Stimulated activated CD4-positive, alpha-beta T cell treated with anti-CD3 and anti-CD28 coated beads, Interleukin-2, amount 100 ng/mL, for 4 hours (primary cell): ENCODE results near the gene CYP4F8.
"Not testable (repeated sequence)": the region's sequence is repeated elsewhere in the genome, so short reads cannot be mapped to it uniquely, and the experiment has no call there.

ENCODE experiments used
- DNase-seq: peaks from one replicate; pipeline ENCODE4 v3.0.0-alpha.2; 2020; ENCODE audit warnings: low read depth

Gene CYP4F8

DNA sequence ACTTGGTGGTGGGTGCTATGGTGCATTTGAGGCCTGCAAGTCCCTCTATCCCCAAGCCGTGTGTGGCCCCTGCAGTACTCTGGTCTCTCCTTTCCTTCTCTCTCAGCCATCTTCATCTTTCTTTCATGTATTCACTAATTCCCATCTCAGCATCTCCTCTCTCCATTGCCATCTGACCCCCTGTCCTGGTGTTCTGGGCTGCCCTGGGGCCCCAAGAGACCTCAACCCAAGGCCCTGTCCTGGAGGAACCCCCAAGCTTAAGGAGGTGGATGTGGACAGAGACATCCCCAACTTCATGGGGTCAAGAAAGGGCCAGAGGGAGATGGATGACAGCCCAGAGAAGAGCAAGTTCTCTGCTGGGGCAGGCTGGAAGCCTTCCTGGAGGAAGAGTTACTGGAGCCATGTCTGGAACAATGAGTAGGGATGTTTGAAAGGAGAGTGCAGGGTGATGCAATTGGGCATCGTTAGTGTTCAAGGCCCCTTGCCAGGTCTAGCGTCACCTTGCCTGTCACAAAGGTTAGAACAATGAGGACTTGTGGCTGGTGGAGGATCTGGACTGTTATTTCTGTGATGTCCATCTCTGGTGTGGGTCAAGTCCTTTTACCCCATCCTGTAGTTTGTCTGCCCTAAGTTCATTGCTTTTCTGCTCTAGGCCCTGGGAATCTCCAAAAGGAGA is 29.2 kb downstream of the CYP4F8 start:
- DNase-seq, result no peak

DNA sequence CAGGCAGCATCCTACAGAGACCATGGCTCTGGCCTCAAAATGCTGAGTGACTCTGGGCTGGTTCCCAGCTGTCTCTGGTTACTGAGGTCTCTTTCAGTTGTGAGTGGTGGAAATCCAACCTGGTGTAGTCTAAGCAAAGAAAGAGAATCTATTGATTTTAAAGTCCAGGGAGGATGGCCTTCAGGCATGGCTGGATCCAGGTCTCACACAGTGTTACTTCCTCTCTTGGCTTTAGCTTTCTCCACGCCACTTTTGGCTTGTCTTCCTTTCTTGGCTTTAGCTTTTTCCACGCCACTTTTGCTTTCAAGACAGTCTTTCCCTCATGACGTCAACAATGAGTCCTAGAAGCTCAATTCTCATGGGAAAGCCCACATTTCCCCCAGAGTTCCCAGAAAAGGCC is 29.8 kb downstream of the CYP4F8 start:
- DNase-seq, result no peak

DNA sequence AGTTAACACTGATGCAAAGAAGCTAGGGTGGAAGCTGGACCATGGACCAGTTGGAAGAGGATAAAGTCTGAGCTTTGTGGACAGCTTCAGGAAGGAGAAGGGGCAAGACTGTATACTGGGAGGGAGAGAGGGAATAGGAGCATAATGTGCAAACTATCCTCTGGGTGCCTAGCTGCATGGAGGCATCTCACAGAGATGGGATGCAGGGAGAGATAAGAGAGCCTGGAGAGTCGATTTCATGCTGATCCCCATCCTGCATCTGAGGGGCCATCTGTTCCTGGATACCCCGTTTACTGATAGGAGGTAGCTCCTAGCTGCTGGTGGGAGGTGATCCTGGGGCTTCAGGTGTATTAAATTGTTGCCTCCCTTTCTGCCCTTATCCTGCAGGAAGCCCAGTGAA is 34.5 kb downstream of the CYP4F8 start:
- DNase-seq, result no peak

DNA sequence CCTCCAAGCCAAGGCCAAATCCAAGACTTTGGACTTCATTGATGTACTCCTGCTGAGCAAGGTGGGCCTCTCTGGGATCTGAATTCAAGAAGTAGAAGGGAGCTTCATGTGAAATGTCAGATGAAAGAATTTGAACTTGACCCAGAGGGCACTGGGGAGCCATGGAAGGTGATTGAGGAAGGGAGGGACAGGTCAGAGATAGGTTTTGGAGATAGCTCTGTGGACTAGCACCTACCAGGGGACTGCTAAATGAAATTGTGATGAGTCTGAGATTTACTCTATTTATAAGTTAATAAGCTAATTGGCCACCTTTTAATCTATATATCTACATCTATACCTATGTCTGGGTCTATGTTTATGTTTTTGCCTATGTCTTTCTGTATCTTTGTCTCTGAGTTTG is 35.1 kb downstream of the CYP4F8 start:
- DNase-seq, result not testable (repeated sequence)

DNA sequence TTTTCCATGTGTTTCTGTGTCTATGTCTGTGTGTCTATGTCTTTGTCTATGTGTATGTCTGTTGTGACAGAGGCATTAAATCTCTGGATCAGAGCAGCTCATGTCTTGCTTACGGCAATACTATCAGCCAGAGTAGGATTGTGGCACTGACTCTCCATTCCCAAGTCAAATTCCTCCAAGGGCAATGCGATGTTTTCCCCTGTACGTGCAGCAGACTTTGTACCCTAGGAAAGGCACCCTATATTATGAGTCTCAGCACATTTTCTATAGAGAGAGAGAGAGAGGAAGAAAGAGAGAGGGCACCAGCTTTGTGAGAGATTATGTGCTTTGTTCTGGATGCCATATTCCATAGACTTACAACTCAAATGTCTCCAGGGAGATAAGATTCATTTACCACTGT is 36.8 kb downstream of the CYP4F8 start:
- DNase-seq, result no peak

DNA sequence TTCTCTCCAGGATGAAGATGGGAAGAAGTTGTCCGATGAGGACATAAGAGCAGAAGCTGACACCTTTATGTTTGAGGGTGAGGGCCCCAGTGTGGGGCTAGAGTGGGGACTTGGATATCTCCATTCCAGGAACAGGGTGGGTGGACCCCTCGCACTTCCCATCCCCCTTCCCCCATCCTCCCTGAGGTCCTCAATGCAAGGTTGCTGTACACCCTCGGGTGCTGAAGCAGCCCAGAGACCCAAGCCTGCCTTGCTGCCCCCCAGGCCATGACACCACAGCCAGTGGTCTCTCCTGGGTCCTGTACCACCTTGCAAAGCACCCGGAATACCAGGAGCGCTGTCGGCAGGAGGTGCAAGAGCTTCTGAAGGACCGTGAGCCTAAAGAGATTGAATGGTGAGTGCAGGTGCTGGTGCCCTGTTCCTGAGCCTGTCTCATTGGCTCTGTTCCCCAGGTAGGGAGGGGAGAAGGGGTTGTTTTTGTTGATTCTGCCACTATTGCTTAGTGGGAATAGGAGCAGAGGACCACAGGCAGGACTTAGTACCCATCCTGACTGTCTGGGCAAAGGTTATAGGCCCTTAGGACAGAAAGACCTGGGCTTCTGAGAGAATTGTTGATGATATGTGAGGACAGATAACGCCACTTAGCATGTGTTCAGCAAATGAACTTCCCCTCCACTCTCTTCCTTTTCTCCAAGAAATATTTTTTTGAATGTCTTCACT is 37.7 kb downstream of the CYP4F8 start:
- DNase-seq, result no peak

DNA sequence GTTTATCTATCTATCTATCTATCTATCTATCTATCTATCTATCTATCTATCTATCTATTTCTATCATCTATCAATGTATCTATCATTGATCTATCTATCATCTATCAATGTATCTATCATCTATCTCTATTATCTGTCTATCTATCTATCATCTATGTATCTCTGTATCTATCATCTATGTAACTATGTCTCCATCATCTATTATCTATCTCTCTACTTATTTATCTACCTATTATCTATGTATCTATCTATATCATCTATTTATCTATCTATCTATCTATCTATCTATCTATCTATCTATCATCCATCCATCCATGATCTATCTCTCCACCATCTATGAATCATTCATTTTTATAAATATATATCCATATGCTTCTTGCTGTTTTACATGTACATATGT is 41.4 kb downstream of the CYP4F8 start:
- no peak for DNase-seq

DNA sequence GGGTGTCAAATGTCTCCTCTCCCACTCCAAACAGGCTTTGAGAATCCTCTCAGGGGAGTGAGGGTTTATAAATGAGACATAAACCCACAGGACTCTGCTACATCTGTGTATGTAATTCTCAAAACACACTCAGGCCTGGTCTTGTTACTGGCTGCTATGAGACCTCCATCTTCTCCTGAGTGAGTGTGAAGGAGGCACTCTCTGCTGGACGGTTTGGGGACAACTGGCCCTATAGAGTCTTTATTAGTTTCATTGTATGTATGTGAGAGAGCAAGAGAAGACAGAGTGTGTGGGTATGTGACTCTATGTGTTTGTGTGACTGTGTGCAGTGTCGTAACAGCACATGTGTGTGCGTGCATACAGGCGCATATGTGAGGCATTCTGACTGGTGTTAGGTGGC is 48.2 kb downstream of the CYP4F8 start:
- no peak for DNase-seq

DNA sequence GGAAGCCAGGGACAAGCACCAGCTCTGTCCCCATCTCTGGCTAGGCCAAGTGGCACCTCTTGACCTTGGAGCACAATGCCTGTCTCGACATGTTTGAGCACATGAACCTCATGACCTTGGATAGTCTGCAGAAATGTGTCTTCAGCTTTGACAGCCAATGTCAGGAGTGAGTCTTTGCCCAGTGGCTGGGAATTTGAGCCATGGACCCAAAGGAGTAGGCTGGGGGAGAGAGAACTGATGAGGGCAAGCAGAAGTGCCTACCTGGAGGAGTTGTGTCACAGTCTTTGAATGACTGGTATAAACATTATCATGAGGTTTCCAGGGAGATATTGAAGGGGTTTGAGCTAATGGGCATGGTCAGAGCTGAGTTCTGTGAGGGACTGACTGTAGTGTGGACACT is 51.2 kb downstream of the CYP4F8 start:
- no peak for DNase-seq

DNA sequence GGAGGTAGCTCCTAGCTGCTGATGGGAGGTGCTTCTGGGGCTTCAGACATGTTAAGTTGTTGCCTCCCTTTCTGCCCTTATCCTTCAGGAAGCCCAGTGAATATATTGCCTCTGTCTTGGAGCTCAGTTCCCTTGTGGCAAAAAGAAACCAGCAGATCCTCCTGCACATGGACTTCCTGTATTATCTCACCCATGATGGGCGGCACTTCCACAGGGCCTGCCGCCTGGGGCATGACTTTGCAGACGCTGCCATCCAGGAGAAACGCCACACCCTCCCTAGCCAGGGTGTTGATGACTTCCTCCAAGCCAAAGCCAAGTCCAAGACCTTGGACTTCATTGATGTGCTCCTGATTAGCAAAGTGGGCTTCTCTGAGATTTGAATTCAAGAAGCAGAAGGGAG is 51.9 kb downstream of the CYP4F8 start:
- no peak for DNase-seq

DNA sequence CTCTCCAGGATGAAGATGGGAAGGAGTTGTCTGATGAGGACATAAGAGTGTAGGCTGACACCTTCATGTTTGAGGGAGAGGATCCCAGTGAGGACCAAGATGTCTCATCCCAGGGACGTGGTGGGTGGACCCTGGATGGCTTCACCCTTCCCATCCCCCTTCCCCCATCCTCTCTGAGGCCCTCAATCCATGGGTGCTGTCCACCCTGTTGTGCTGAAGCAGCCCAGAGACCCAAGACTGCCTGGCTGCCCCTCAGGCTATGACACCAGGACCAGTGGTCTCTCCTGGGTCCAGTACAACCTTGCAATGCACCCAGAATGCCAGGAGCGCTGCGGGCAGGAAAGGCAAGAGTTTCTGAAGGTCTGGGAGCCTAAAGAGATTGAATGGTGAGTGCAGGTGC is 54.4 kb downstream of the CYP4F8 start:
- DNase-seq, result no peak

DNA sequence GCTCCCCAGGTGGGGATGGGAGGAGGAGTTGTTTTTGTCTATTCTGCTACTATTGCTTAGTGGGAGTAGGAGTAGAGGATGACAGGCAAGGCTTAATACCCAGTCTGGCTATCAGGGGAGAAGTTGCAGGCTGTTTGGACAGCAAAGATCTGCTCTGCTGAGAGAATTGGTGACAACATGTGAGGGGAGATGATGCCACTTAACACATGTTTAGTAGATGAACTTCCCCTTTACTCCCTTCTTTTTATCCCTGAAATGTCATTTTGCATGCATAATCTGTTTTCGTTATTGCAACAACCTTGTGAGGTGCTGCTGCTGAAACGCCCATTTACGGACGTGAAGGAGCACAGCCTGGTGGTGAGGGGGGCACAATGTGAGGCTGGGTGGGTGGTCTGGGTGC is 54.9 kb downstream of the CYP4F8 start:
- no peak for DNase-seq

DNA sequence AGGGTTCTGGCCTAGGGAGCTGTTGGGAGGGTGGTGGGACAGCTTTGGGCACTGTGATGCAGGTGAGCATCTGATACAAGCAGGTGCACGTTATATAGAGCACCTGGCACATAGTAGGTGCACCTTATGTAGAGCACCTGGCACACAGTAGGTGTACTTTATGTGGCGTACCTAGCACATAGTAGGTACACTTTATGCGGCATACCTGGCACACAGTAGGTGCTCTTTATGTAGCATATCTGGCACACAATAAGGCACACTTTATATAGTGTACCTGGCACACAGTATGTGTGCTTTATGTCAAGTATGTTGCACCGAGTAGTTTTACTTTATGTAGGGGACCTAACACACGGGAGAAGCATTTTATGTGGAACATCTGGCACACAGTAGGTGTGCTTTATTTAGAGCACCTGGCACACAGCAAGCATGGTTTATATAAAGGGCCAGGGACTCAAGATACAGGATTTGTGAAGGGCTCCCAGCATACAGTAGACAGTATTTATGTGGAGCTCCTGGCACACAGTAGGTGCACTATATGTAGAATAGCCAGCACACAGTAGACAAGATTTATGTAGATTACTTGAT is 56.3 kb downstream of the CYP4F8 start:
- DNase-seq, result no peak

DNA sequence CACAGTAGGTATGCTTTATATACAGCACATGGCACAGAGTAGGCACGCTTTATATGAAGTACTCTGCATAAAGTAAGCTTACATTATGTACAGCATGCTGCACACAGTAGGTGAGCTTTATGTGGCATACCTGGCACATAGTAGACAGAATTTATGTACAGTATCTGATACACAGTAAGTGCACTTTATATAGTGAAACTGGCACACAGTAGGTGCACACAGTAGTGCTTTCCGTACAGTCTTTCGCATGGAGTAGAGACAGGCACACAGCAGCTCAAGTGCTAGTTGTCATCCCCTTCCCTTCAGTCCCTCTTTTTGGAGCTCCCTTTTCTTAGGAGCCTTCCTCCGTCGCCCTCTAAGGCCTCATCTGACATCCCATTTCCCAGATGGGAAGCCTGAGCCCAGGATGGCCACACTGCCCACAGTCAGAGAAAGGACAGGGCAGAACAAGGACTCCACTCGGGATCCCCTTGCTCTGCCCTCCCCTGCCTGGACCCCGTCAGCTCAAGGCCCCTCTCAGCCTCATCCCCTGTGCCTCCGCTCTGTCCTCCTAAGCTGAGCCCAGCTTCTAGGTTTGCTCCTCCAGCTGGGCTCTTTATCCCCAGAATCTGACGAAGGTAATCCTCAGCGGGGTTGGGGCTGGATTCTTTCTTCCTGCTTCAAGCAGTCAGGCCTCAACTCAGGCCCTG is 57.0 kb downstream of the CYP4F8 start:
- no peak for DNase-seq

DNA sequence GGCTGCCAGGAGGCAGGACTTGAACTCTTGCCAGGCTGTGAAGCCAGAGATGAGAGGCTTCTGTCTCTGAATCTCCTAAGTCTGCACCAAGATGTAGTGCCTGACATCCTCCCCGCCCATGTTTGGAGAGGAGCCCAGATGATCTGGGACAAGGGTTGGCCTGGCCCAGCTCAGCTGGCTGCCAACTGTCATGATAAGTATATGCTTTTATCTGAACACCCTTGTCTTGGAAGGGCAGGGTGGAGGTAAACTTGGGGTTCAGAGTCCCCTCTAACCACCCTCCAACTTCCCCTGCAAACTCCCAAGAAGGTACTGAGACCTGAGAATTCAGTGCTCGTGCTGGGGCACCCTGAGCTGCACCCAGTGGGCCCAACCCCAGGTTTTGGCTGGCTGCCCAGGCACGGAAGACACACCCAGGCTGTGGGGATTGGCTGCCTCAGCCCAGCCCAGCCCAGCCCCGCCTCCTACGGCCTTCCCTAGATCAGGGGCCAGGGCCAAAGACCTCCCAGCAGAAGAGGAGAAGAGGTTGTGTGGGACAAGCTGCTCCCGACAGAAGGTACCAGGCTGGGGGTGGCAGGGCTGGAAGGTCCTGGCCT is 57.7 kb downstream of the CYP4F8 start, which contains the start of gene CYP4F12:
Gene CYP4F12 (plus strand): TSS at position 508 of the 596 bp plus-strand sequence. CDS start 443 bp downstream, outside the sequence.
- no peak for DNase-seq

DNA sequence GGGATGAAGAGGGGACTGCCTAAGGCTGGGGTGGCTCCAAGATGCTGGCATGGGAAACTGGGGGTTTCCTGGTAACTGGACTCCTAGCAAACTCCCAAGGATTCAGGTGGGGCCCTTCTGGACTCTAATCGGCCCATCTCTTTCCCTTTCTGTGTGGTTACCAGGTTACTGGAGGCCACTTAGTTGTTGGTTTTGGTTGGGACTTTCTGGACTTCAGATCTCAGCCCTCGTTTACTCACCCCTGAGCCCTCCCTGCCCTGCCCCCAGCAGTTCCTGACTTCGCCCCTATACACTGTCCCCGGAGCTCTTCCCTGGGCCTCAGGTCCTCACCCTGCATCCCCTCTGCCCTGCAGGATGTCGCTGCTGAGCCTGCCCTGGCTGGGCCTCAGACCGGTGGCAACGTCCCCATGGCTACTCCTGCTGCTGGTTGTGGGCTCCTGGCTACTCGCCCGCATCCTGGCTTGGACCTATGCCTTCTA is 58.2 kb downstream of the CYP4F8 start:
- no peak for DNase-seq

DNA sequence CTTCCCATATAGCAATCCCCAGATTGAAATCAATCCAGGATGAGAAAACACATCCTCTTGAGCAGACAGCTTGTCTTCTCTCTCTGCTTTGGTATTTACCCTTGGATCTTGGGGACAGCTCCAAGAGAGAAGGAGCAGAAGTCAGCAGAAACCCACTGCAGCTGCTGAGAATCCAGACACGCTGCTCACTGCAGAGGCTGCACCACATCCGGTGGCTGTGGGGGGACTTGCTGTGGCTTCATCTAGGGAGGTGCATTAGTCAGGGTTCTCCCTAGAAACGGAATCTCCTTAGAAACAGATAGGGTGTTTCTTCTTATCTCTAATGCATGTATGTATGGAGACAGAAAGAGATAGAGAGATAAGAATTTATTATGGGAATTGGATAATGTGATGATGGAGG is 60.5 kb downstream of the CYP4F8 start:
- no peak for DNase-seq

DNA sequence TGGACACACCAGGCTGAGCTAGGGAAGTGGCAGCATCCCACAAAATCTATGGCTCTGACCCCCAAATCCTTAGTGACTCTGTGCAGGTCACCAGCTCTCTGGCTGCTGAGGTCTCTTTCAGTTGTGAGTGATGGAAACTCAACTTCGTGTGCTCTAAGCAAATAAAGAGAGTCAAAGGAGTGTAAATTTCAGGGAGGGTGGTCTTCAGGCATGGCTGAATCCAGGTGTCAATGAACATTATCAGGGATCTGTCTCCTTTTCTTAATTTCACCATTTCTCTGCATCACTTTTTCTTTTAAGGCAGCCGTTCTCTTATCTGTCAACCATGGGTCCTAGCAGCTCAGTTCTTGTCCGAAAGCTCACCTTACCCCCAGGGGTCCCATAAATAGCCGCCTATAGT is 64.1 kb downstream of the CYP4F8 start:
- no peak for DNase-seq

DNA sequence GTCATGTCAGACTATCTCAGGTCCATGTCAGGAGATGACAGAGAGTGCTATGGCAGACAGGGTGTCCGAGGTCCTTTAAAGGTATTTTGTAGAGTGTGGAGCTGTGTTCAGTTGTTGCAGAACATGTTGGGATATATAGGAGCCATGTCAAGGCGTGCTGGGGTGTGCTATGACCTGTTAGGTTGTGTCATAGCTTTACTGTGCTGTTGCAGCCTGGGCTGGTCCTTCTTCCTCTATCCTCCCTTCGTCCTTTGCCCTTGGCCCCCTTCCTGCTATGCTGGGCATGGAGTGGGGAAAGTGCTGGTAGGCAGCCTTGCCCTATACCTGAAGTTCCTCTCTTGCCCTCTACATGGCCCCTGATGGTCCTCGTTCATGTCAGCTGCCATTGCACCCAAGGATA is 64.8 kb downstream of the CYP4F8 start:
- DNase-seq, result not testable (repeated sequence)
